ENCODE measurements around the gene VIP.

Gene VIP

GRCh38 chr6:152783217-152783878 is 32.8 kb downstream of the VIP start:
- DNase-seq (ENCODE audit: low read depth): no peak

GRCh38 chr6:152794696-152795095 is 44.1 kb downstream of the VIP start:
- no peak for DNase-seq (ENCODE audit: low read depth)

GRCh38 chr6:152804150-152804549 is 53.6 kb downstream of the VIP start:
- no peak for DNase-seq (ENCODE audit: low read depth)
